GM18873 (cell line): ENCODE measurements around the gene PRAF2.

ENCODE experiments used
- ATAC-seq: cut with Tn5 transposase; IDR thresholded peaks from one replicate; pipeline ENCODE4 v1.9.1; 2021; ENCODE audit warnings: mild to moderate bottlenecking, moderate library complexity, moderate number of reproducible peaks; ENCODE audit not compliant: unreplicated experiment, low FRiP score

The PRAF2 gene

GRCh38 chrX:49073601-49074575, at the start of gene PRAF2:
Gene PRAF2, minus strand, starts transcription at chrX:49074002. Its CDS starts 15 bp downstream, at chrX:49073987.
- no peak for ATAC-seq

- no peak for ATAC-seq
Measured at GRCh38 chrX:49122499-49122898, 48.7 kb upstream of the PRAF2 start.

- no peak for ATAC-seq
Measured at GRCh38 chrX:49120091-49120490, 46.3 kb upstream of the PRAF2 start.

- ATAC-seq = no peak
Measured at GRCh38 chrX:49117581-49117980, 43.8 kb upstream of the PRAF2 start.

- ATAC-seq = no peak
Measured at GRCh38 chrX:49116716-49117115, 42.9 kb upstream of the PRAF2 start.

GRCh38 chrX:49116076-49116475, 42.3 kb upstream of the PRAF2 start:
- ATAC-seq = no peak

- ATAC-seq = no peak
Measured at GRCh38 chrX:49111791-49112190, 38.0 kb upstream of the PRAF2 start.

- ATAC-seq = no peak
Measured at GRCh38 chrX:49110417-49110816, 36.6 kb upstream of the PRAF2 start.

- no peak for ATAC-seq
Measured at GRCh38 chrX:49108641-49109040, 34.8 kb upstream of the PRAF2 start.

GRCh38 chrX:49106930-49107329, 33.1 kb upstream of the PRAF2 start:
- ATAC-seq = no peak

- no peak for ATAC-seq
Measured at GRCh38 chrX:49106296-49106695, 32.5 kb upstream of the PRAF2 start.

GRCh38 chrX:49103637-49104036, 29.8 kb upstream of the PRAF2 start:
- ATAC-seq = no peak

GRCh38 chrX:49102190-49102589, 28.4 kb upstream of the PRAF2 start:
- ATAC-seq = no peak

- no peak for ATAC-seq
Measured at GRCh38 chrX:49101629-49101984, 27.8 kb upstream of the PRAF2 start.

- peak; percentile 92 for ATAC-seq
Measured at GRCh38 chrX:49100704-49101628, 27.2 kb upstream of the PRAF2 start.

- no peak for ATAC-seq
Measured at GRCh38 chrX:49096419-49096818, 22.6 kb upstream of the PRAF2 start.

GRCh38 chrX:49089553-49089952, 15.8 kb upstream of the PRAF2 start:
- ATAC-seq = no peak

- ATAC-seq = no peak
Measured at GRCh38 chrX:49082271-49082871, 8.6 kb upstream of the PRAF2 start.

- ATAC-seq = no peak
Measured at GRCh38 chrX:49079489-49080428, 6.0 kb upstream of the PRAF2 start, which contains the start of gene WDR45. Gene WDR45, minus strand, starts transcription at chrX:49079887. Its CDS starts 1,792 bp downstream, at chrX:49078095.

- no peak for ATAC-seq
Measured at GRCh38 chrX:49077941-49078340, 4.1 kb upstream of the PRAF2 start.
